Thyroid gland (tissue), 4 donors: ENCODE measurements around the gene IL19.

Experiments used
- POLR2A ChIP-seq, 2 donors: fragments of 450-650 bp; IDR thresholded peaks; one replicate each; pipeline ENCODE4 v1.6.1; 2017; ENCODE audit warnings: antibody characterized with exemption in 2 of 2, mild to moderate bottlenecking in 2 of 2, moderate library complexity in 1 of 2
- TF ChIP-seq, protein P1 (sequence below), 6 experiments: fragments of 200-600 bp in 3 of 6; fragments of 450-650 bp in 3 of 6; sonication (generic) in 3 of 6; IDR thresholded peaks; one replicate each; pipeline ENCODE4 v1.5.1; 2016 to 2019; ENCODE audit warnings: antibody characterized with exemption in 6 of 6, mild to moderate bottlenecking in 2 of 6, inconsistent platforms in 1 of 6, moderate library complexity in 1 of 6

- TF ChIP-seq, protein P1, sequence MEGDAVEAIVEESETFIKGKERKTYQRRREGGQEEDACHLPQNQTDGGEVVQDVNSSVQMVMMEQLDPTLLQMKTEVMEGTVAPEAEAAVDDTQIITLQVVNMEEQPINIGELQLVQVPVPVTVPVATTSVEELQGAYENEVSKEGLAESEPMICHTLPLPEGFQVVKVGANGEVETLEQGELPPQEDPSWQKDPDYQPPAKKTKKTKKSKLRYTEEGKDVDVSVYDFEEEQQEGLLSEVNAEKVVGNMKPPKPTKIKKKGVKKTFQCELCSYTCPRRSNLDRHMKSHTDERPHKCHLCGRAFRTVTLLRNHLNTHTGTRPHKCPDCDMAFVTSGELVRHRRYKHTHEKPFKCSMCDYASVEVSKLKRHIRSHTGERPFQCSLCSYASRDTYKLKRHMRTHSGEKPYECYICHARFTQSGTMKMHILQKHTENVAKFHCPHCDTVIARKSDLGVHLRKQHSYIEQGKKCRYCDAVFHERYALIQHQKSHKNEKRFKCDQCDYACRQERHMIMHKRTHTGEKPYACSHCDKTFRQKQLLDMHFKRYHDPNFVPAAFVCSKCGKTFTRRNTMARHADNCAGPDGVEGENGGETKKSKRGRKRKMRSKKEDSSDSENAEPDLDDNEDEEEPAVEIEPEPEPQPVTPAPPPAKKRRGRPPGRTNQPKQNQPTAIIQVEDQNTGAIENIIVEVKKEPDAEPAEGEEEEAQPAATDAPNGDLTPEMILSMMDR (IDR thresholded peaks at IDR 0.05): no peak
- no peak for TF ChIP-seq POLR2A (IDR thresholded peaks at IDR 0.05)
Observed at GRCh38 chr1:206829875-206830274, 59.3 kb downstream of the IL19 start.
